EL (cell line): ENCODE results near the gene PYGB.

Experiments
- DNase-seq: peaks from one replicate; pipeline ENCODE4 v3.0.0-alpha.2; 2016

Gene PYGB

GRCh38 chr20:25271486-25272222, 23.8 kb downstream of the PYGB start:
- DNase-seq = no peak

GRCh38 chr20:25272223-25273000, 24.5 kb downstream of the PYGB start:
- peak; percentile 44 for DNase-seq

GRCh38 chr20:25273046-25273445, 25.2 kb downstream of the PYGB start:
- no peak for DNase-seq

GRCh38 chr20:25273541-25274358, 25.9 kb downstream of the PYGB start:
- no peak for DNase-seq

- DNase-seq = no peak
These were observed 26.6 kb downstream of the PYGB start for GRCh38 chr20:25274481-25274880.

GRCh38 chr20:25274891-25275812, 27.3 kb downstream of the PYGB start:
- no peak for DNase-seq

- no peak for DNase-seq
These were observed 28.1 kb downstream of the PYGB start for GRCh38 chr20:25275813-25276532.

- no peak for DNase-seq
These were observed 28.7 kb downstream of the PYGB start for GRCh38 chr20:25276533-25277050.

- DNase-seq = no peak
These were observed 29.3 kb downstream of the PYGB start for GRCh38 chr20:25277051-25277801.

GRCh38 chr20:25277941-25278521, 30.1 kb downstream of the PYGB start:
- no peak for DNase-seq

- DNase-seq = no peak
These were observed 30.9 kb downstream of the PYGB start for GRCh38 chr20:25278636-25279361.

- DNase-seq = no peak
These were observed 31.5 kb downstream of the PYGB start for GRCh38 chr20:25279403-25279802.

GRCh38 chr20:25280051-25280573, 32.2 kb downstream of the PYGB start:
- no peak for DNase-seq

- no peak for DNase-seq
These were observed 33.0 kb downstream of the PYGB start for GRCh38 chr20:25280574-25281535.

- DNase-seq = no peak
These were observed 33.7 kb downstream of the PYGB start for GRCh38 chr20:25281541-25281991.

GRCh38 chr20:25282034-25282781, 34.3 kb downstream of the PYGB start:
- no peak for DNase-seq

GRCh38 chr20:25282796-25283195, 34.9 kb downstream of the PYGB start:
- DNase-seq = no peak
